ENCODE measurements around the gene TIGIT. TPM values are rescaled to one million over a fixed set of nuclear protein-coding genes. Genes with fewer than 3 reads are reported as not detected.

Gene TIGIT
- total RNA-seq (2022; extraction: Qiagen RNA extraction; ENCODE audit: low read depth) = not detected in 5 replicates

DNA sequence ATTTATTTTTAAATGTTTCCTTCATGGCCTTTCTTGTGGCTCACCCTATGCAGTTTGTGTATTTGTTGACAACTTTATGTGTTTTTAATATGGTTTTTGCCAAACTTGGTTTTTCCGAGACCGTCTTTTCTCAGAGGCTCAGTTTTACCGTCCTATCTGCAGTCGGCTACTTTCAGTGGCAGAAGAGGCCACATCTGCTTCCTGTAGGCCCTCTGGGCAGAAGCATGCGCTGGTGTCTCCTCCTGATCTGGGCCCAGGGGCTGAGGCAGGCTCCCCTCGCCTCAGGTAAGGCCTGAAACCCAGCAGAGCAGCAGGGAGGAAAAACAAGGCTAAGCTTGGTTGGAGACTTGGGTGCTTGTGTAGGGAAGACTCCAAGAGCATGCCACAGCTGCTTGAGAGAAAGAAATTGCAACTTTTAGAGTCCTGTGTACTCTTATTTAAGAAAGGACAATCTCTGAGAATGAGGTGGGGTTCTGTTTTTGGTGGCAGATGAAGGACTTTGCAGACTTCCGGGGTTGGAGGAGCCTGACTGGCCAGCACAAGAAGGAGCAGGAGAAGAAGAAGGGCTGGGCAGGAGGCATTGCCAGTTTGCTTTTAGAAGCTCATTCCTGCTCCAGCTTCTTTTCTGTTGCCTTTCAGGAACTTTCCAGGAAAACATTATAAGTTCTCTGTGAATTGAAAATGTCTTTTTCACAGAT, at the start of gene TIGIT:
Gene TIGIT, plus strand, starts transcription at position 191 of the 698 bp plus-strand sequence. Its CDS starts 34 bp downstream, at position 225.

Other genes starting within 250 kb of the TIGIT start
- gene CCDC191, start 237.5 kb upstream of the TIGIT start, total RNA-seq (2022; extraction: Qiagen RNA extraction; ENCODE audit: low read depth) = 1.4 to 2.2 TPM (median 2.2 TPM) in 5 replicates
- gene QTRT2, start 237.3 kb upstream of the TIGIT start, total RNA-seq (2022; extraction: Qiagen RNA extraction; ENCODE audit: low read depth) = 25.5 to 29.7 TPM (median 28.7 TPM) in 5 replicates
- not detected in 5 replicates for gene DRD3, start 115.0 kb upstream of the TIGIT start, total RNA-seq (2022; extraction: Qiagen RNA extraction; ENCODE audit: low read depth)
- gene ZNF80, start 56.5 kb upstream of the TIGIT start, total RNA-seq (2022; extraction: Qiagen RNA extraction; ENCODE audit: low read depth) = not detected in 5 replicates